Suprapubic skin (tissue), 4 donors: Measurements from ENCODE around the gene THNSL1.

Experiments
- POLR2A ChIP-seq, 2 donors: fragments of 450-650 bp; IDR thresholded peaks; one replicate each; pipeline ENCODE4 v1.6.1; 2017; ENCODE audit warnings: antibody characterized with exemption in 2 of 2, mild to moderate bottlenecking in 2 of 2, moderate library complexity in 2 of 2
- POLR2AphosphoS5 ChIP-seq, 3 donors: sonication (generic); formaldehyde crosslinking; IDR thresholded peaks; one replicate each; pipeline ENCODE4 v1.6.1; 2017; ENCODE audit warnings: antibody characterized with exemption in 3 of 3
- TF ChIP-seq, protein P1 (sequence below), 2 donors: fragments of 200-600 bp in 1 of 2; fragments of 450-650 bp in 1 of 2; sonication (generic) in 1 of 2; IDR thresholded peaks; one replicate each; pipeline ENCODE4 v1.5.1; 2016 to 2019; ENCODE audit warnings: antibody characterized with exemption in 2 of 2, mild to moderate bottlenecking in 1 of 2, moderate library complexity in 1 of 2

- TF ChIP-seq POLR2A (IDR thresholded peaks at IDR 0.05) (no peak), POLR2AphosphoS5 (IDR thresholded peaks at IDR 0.05) (no peak)
- TF ChIP-seq, protein P1, sequence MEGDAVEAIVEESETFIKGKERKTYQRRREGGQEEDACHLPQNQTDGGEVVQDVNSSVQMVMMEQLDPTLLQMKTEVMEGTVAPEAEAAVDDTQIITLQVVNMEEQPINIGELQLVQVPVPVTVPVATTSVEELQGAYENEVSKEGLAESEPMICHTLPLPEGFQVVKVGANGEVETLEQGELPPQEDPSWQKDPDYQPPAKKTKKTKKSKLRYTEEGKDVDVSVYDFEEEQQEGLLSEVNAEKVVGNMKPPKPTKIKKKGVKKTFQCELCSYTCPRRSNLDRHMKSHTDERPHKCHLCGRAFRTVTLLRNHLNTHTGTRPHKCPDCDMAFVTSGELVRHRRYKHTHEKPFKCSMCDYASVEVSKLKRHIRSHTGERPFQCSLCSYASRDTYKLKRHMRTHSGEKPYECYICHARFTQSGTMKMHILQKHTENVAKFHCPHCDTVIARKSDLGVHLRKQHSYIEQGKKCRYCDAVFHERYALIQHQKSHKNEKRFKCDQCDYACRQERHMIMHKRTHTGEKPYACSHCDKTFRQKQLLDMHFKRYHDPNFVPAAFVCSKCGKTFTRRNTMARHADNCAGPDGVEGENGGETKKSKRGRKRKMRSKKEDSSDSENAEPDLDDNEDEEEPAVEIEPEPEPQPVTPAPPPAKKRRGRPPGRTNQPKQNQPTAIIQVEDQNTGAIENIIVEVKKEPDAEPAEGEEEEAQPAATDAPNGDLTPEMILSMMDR (IDR thresholded peaks at IDR 0.05): no peak
Measured at GRCh38 chr10:25059990-25060389, 43.6 kb downstream of the THNSL1 start.
